Mucosa of gallbladder (tissue), 1 donor: ENCODE measurements around the gene TCEANC. TPM values are rescaled to one million over a fixed set of nuclear protein-coding genes. Genes with fewer than 3 reads are reported as not detected.
"Not testable (repeated sequence)": the region's sequence is repeated elsewhere in the genome, so short reads cannot be mapped to it uniquely, and the experiment has no call there.

Experiments used
- DNase-seq: peaks from one replicate; pipeline ENCODE4 v3.0.0-alpha.2; 2020; ENCODE audit warnings: low spot score
- total RNA-seq: library from RNA; stranded (reverse); gene quantifications from one replicate; pipeline ENCODE4 v1.2.1, GENCODE V29; 2021
- donor health status: DM: no; HTN: no; CAD: no.

The TCEANC gene
- 4.0 TPM for total RNA-seq

- DNase-seq, result peak; percentile 98
These were observed at the start of gene TCEANC for GRCh38 chrX:13652850-13653693. Gene TCEANC, plus strand, starts transcription at chrX:13653141. Its CDS starts 9,368 bp downstream, at chrX:13662509.

- no peak for DNase-seq
These were observed 47.3 kb upstream of the TCEANC start for GRCh38 chrX:13605611-13606010.

GRCh38 chrX:13607331-13607995 is 45.5 kb upstream of the TCEANC start:
- no peak for DNase-seq

- DNase-seq, result no peak
These were observed 45.0 kb upstream of the TCEANC start for GRCh38 chrX:13607996-13608365.

- DNase-seq, result no peak
These were observed 38.8 kb upstream of the TCEANC start for GRCh38 chrX:13614154-13614553.

GRCh38 chrX:13620207-13620606 is 32.7 kb upstream of the TCEANC start:
- DNase-seq, result no peak

GRCh38 chrX:13622401-13622964 is 30.5 kb upstream of the TCEANC start:
- no peak for DNase-seq

- no peak for DNase-seq
These were observed 25.6 kb upstream of the TCEANC start for GRCh38 chrX:13627306-13627705.

GRCh38 chrX:13637224-13637623 is 15.7 kb upstream of the TCEANC start:
- DNase-seq, result not testable (repeated sequence)

GRCh38 chrX:13638021-13638420 is 14.9 kb upstream of the TCEANC start:
- no peak for DNase-seq

- DNase-seq, result no peak
These were observed 14.1 kb upstream of the TCEANC start for GRCh38 chrX:13638826-13639225.

- DNase-seq, result not testable (repeated sequence)
These were observed 11.3 kb upstream of the TCEANC start for GRCh38 chrX:13641684-13642083.

GRCh38 chrX:13645464-13646153 is 7.3 kb upstream of the TCEANC start:
- no peak for DNase-seq

GRCh38 chrX:13646154-13646549 is 6.8 kb upstream of the TCEANC start:
- peak; percentile 59 for DNase-seq

GRCh38 chrX:13647709-13648212 is 5.2 kb upstream of the TCEANC start:
- peak; percentile 73 for DNase-seq

- DNase-seq, result not testable (repeated sequence)
These were observed 4.6 kb upstream of the TCEANC start for GRCh38 chrX:13648336-13648735.

- DNase-seq, result no peak
These were observed 3.1 kb upstream of the TCEANC start for GRCh38 chrX:13649838-13650237.

- no peak for DNase-seq
These were observed 2.6 kb upstream of the TCEANC start for GRCh38 chrX:13650318-13650717.

GRCh38 chrX:13651150-13651549 is 1.8 kb upstream of the TCEANC start:
- DNase-seq, result no peak

GRCh38 chrX:13652287-13652793 is 601 bp upstream of the TCEANC start:
- DNase-seq, result no peak

- DNase-seq, result no peak
These were observed 1.2 kb downstream of the TCEANC start for GRCh38 chrX:13654116-13654515.

GRCh38 chrX:13655674-13656073 is 2.7 kb downstream of the TCEANC start:
- no peak for DNase-seq
